ENCODE measurements around the gene CTAG1B.
"Not testable (repeated sequence)": the region's sequence is repeated elsewhere in the genome, so short reads cannot be mapped to it uniquely, and the experiment has no call there.

The CTAG1B gene

DNA sequence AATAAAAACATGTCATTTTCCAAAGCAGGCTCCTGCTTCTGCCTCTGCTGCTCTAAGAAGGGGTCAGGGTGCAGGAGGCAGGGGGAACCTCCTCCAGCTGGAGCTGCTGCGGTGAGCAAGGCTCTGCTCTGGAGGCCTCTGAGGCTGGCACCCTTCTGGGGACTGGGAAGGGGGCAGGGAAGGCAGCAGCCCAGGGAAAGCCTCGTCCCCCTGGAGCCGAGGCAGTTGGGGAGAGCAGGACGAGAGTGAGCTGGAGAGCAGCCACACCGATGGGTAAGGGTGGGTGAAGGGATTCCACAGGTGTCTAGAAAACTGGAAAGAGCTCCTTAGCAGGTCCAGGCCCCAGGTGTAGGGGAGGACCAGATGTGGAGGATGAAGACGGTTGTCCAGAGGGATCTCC lies 36.3 kb upstream of the CTAG1B start:
- Histone ChIP-seq H2BK5ac (ENCODE audit: low read depth, low read length, poor library complexity, severe bottlenecking) (no peak overlapping the region), H3K4ac (ENCODE audit: low read depth in 1 of 2, low read length in 2 of 2) (no peak overlapping the region), H3K79me1 (replicated peaks; ENCODE audit: low read length, poor library complexity, severe bottlenecking) (no peaks in the 10 kb centered on the region), H3K27ac (ENCODE audit: low read length, poor library complexity, severe bottlenecking) (no peak overlapping the region), H4K91ac (ENCODE audit: low read length) (no peak overlapping the region), H3K9ac (ENCODE audit: low read length) (no peak overlapping the region), H3K23ac (ENCODE audit: low read length in 2 of 2) (no peak overlapping the region), H3K36me3 (ENCODE audit: control insufficient read depth in 1 of 2, insufficient read depth in 2 of 2, low read depth in 1 of 2, low read length in 2 of 2) (no peaks in the 10 kb centered on the region), H2BK12ac (ENCODE audit: low read length in 2 of 2) (no peak overlapping the region), H4K8ac (ENCODE audit: low read length) (no peak overlapping the region), H3K27me3 (ENCODE audit: control insufficient read depth in 1 of 2, insufficient read depth in 1 of 2, low read length in 2 of 2) (peaks cover 0 to 27% of the 10 kb centered on the region in 2 experiments), H2AFZ (ENCODE audit: low read depth, low read length) (no peak overlapping the region), H2AK5ac (ENCODE audit: low read length, severe bottlenecking) (no peak overlapping the region), H3K18ac (ENCODE audit: low read depth in 1 of 2, low read length in 2 of 2) (no peak overlapping the region), H2BK15ac (ENCODE audit: low read depth, poor library complexity, severe bottlenecking) (no peak overlapping the region), H2BK120ac (ENCODE audit: low read depth, low read length) (no peak overlapping the region), H3K4me2 (ENCODE audit: low read length, poor library complexity, severe bottlenecking) (no peak overlapping the region), H3K14ac (ENCODE audit: low read length in 2 of 2) (no peak overlapping the region), H3K4me1 (ENCODE audit: control insufficient read depth, insufficient read depth, low read depth, low read length) (no peaks in the 10 kb centered on the region), H3K4me3 (ENCODE audit: insufficient read depth in 1 of 2, low read depth in 1 of 2, low read length in 2 of 2) (no peak overlapping the region), H3K9me3 (ENCODE audit: control insufficient read depth, low read length) (peaks cover 5% of the 10 kb centered on the region)
- WGBS = 82% methylated on average over 6 of the region's 6 CpGs
- DNase-seq = no peak

DNA sequence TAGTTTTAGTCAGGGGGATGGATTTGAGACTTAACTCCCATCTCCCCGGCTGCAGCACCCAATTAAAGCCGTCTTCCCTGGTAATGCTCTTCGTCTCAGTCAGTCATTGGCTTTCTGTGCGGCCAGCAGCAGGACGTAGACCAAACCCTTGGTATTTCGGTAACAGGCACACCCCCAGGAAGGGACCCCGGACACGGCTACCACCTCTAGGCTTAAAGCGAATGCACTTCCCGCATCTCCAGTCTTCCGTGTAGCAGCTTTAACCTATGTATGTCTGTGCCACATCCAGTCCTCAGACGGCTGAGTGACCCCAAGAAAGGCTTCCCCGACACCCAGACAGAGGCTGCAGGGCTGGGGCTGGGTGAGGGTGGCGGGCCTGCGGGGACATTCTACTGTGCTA lies 35.8 kb upstream of the CTAG1B start:
- Histone ChIP-seq H2AFZ (ENCODE audit: low read depth, low read length) (no peak overlapping the region), H2BK5ac (ENCODE audit: low read depth, low read length, poor library complexity, severe bottlenecking) (no peak overlapping the region), H3K4me3 (ENCODE audit: insufficient read depth in 1 of 2, low read depth in 1 of 2, low read length in 2 of 2) (no peak overlapping the region), H2BK120ac (ENCODE audit: low read depth, low read length) (no peak overlapping the region), H2BK12ac (ENCODE audit: low read length in 2 of 2) (no peak overlapping the region), H2AK5ac (ENCODE audit: low read length, severe bottlenecking) (no peak overlapping the region), H3K79me1 (replicated peaks; ENCODE audit: low read length, poor library complexity, severe bottlenecking) (no peaks in the 10 kb centered on the region), H3K14ac (ENCODE audit: low read length in 2 of 2) (no peak overlapping the region), H3K18ac (ENCODE audit: low read depth in 1 of 2, low read length in 2 of 2) (no peak overlapping the region), H4K8ac (ENCODE audit: low read length) (no peak overlapping the region), H3K4me2 (ENCODE audit: low read length, poor library complexity, severe bottlenecking) (no peak overlapping the region), H3K9ac (ENCODE audit: low read length) (no peak overlapping the region), H3K9me3 (ENCODE audit: control insufficient read depth, low read length) (peaks cover 3% of the 10 kb centered on the region), H3K27ac (ENCODE audit: low read length, poor library complexity, severe bottlenecking) (no peak overlapping the region), H3K23ac (ENCODE audit: low read length in 2 of 2) (no peak overlapping the region), H4K91ac (ENCODE audit: low read length) (no peak overlapping the region), H3K4me1 (ENCODE audit: control insufficient read depth, insufficient read depth, low read depth, low read length) (no peaks in the 10 kb centered on the region), H2BK15ac (ENCODE audit: low read depth, poor library complexity, severe bottlenecking) (no peak overlapping the region), H3K4ac (ENCODE audit: low read depth in 1 of 2, low read length in 2 of 2) (no peak overlapping the region), H3K27me3 (ENCODE audit: control insufficient read depth in 1 of 2, insufficient read depth in 1 of 2, low read length in 2 of 2) (peaks cover 0 to 26% of the 10 kb centered on the region in 2 experiments), H3K36me3 (ENCODE audit: control insufficient read depth in 1 of 2, insufficient read depth in 2 of 2, low read depth in 1 of 2, low read length in 2 of 2) (no peaks in the 10 kb centered on the region)
- WGBS = 92% methylated on average over 11 of the region's 15 CpGs
- DNase-seq = no peak

DNA sequence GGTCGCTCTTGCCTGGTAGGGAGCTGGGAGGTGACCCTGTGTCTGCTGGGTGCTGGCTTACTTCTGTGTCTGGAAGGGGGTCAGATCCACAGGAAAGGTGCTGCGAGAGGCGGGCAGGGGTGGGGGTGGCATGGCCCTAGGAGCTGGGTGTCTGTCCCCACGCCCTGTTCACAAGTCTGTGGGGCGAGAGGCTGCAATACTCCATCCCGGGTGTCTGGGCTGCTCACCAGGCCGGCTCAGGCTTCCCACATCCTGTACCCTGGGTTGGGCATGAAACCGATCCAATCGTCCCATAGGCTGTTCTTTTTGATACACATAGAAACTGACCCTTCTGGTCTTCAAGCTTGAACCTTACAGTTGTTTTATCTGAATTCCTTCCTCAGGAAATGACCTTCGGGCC lies 35.3 kb upstream of the CTAG1B start:
- no peak overlapping the region for H2BK5ac ChIP-seq (ENCODE audit: low read depth, low read length, poor library complexity, severe bottlenecking)
- peaks cover 2% of the 10 kb centered on the region for H3K9me3 ChIP-seq (ENCODE audit: control insufficient read depth, low read length)
- no peak overlapping the region for H3K4me3 ChIP-seq (ENCODE audit: insufficient read depth in 1 of 2, low read depth in 1 of 2, low read length in 2 of 2)
- H3K4ac ChIP-seq (ENCODE audit: low read depth in 1 of 2, low read length in 2 of 2) = no peak overlapping the region
- H2BK120ac ChIP-seq (ENCODE audit: low read depth, low read length) = no peak overlapping the region
- H2AK5ac ChIP-seq (ENCODE audit: low read length, severe bottlenecking) = no peak overlapping the region
- H3K36me3 ChIP-seq (ENCODE audit: control insufficient read depth in 1 of 2, insufficient read depth in 2 of 2, low read depth in 1 of 2, low read length in 2 of 2) = no peaks in the 10 kb centered on the region
- H3K18ac ChIP-seq (ENCODE audit: low read depth in 1 of 2, low read length in 2 of 2) = no peak overlapping the region
- DNase-seq = no peak
- H3K27ac ChIP-seq (ENCODE audit: low read length, poor library complexity, severe bottlenecking) = no peak overlapping the region
- H3K9ac ChIP-seq (ENCODE audit: low read length) = no peak overlapping the region
- H3K23ac ChIP-seq (ENCODE audit: low read length in 2 of 2) = no peak overlapping the region
- no peak overlapping the region for H4K91ac ChIP-seq (ENCODE audit: low read length)
- no peak overlapping the region for H2BK12ac ChIP-seq (ENCODE audit: low read length in 2 of 2)
- H2BK15ac ChIP-seq (ENCODE audit: low read depth, poor library complexity, severe bottlenecking) = no peak overlapping the region
- no peak overlapping the region for H2AFZ ChIP-seq (ENCODE audit: low read depth, low read length)
- no peaks in the 10 kb centered on the region for H3K4me1 ChIP-seq (ENCODE audit: control insufficient read depth, insufficient read depth, low read depth, low read length)
- WGBS = 99% methylated on average over 9 of the region's 10 CpGs
- no peak overlapping the region for H3K14ac ChIP-seq (ENCODE audit: low read length in 2 of 2)
- H3K4me2 ChIP-seq (ENCODE audit: low read length, poor library complexity, severe bottlenecking) = no peak overlapping the region
- peaks cover 0 to 22% of the 10 kb centered on the region in 2 experiments for H3K27me3 ChIP-seq (ENCODE audit: control insufficient read depth in 1 of 2, insufficient read depth in 1 of 2, low read length in 2 of 2)
- no peaks in the 10 kb centered on the region for H3K79me1 ChIP-seq (replicated peaks; ENCODE audit: low read length, poor library complexity, severe bottlenecking)
- H4K8ac ChIP-seq (ENCODE audit: low read length) = no peak overlapping the region

DNA sequence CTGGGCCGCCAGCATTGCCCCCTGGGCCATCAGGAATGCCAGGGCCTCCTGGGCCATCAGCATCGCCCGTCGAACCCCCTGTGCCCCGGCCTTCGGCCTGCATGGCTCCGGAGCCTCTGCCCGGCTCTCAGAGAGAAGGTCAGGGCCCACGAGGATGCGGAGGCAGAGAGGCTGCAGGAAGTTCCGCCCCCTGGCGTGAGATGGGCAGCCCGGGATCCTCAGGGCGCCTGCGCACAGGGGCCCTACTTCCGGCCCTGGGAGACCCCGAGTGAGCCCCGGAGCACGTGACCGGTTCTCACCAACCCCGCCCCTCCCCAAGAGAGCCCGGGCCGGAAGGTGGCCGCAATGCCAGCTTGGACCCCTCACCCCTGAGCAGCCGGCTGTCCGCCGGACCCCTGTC lies 34.3 kb upstream of the CTAG1B start, which contains the start of gene CTAG2:
CTAG2 (minus strand) TSS at position 167 of the 400 bp plus-strand sequence; CDS start at position 103, 64 bp downstream.
- not testable (repeated sequence) for H3K79me1 ChIP-seq (replicated peaks; ENCODE audit: low read length, poor library complexity, severe bottlenecking); H2AFZ ChIP-seq (ENCODE audit: low read depth, low read length); H3K23ac ChIP-seq (ENCODE audit: low read length in 2 of 2); H4K8ac ChIP-seq (ENCODE audit: low read length); H4K91ac ChIP-seq (ENCODE audit: low read length); H2BK15ac ChIP-seq (ENCODE audit: low read depth, poor library complexity, severe bottlenecking); H2BK12ac ChIP-seq (ENCODE audit: low read length in 2 of 2); H3K18ac ChIP-seq (ENCODE audit: low read depth in 1 of 2, low read length in 2 of 2); H2AK5ac ChIP-seq (ENCODE audit: low read length, severe bottlenecking); H2BK120ac ChIP-seq (ENCODE audit: low read depth, low read length); H2BK5ac ChIP-seq (ENCODE audit: low read depth, low read length, poor library complexity, severe bottlenecking); H3K4me3 ChIP-seq (ENCODE audit: insufficient read depth in 1 of 2, low read depth in 1 of 2, low read length in 2 of 2); H3K4ac ChIP-seq (ENCODE audit: low read depth in 1 of 2, low read length in 2 of 2); H3K36me3 ChIP-seq (ENCODE audit: control insufficient read depth in 1 of 2, insufficient read depth in 2 of 2, low read depth in 1 of 2, low read length in 2 of 2); H3K27ac ChIP-seq (ENCODE audit: low read length, poor library complexity, severe bottlenecking); H3K9me3 ChIP-seq (ENCODE audit: control insufficient read depth, low read length); H3K14ac ChIP-seq (ENCODE audit: low read length in 2 of 2); DNase-seq; H3K4me1 ChIP-seq (ENCODE audit: control insufficient read depth, insufficient read depth, low read depth, low read length); H3K4me2 ChIP-seq (ENCODE audit: low read length, poor library complexity, severe bottlenecking); H3K9ac ChIP-seq (ENCODE audit: low read length)
- no CpG with 5 or more reads among the region's 27 CpGs for WGBS
- H3K27me3 ChIP-seq (ENCODE audit: control insufficient read depth in 1 of 2, insufficient read depth in 1 of 2, low read length in 2 of 2) = peaks cover 0 to 21% of the 10 kb centered on the region in 2 experiments

Data from mesenchymal stem cell (in vitro differentiated cells and primary cell).